HUES64 (cell line): ENCODE results near the gene ZNF408.

Experiments used
- H3K27ac ChIP-seq: 2 replicates; pipeline ENCODE4 v1.7.0; 2013; ENCODE audit warnings: low read depth, low read length, inconsistent platforms
- H3K27me3 ChIP-seq: 2 replicates; pipeline ENCODE4 v1.6.1; 2013; ENCODE audit warnings: mild to moderate bottlenecking, low read length; ENCODE audit not compliant: insufficient read depth
- H3K36me3 ChIP-seq: 2 replicates; pipeline ENCODE4 v1.6.1; 2013; ENCODE audit warnings: mild to moderate bottlenecking, low read length; ENCODE audit not compliant: insufficient read depth
- H3K4me1 ChIP-seq: 2 replicates; pipeline ENCODE4 v1.6.1; 2013; ENCODE audit warnings: mild to moderate bottlenecking, low read length, moderate library complexity; ENCODE audit not compliant: insufficient read depth
- H3K4me3 ChIP-seq: 2 replicates; pipeline ENCODE4 v1.5.1; 2013; ENCODE audit warnings: mild to moderate bottlenecking, low read length, moderate library complexity
- H3K9ac ChIP-seq: 2 replicates; pipeline ENCODE4 v1.6.1; 2013; ENCODE audit warnings: mild to moderate bottlenecking, low read depth, low read length
- H3K9me3 ChIP-seq: 2 replicates; pipeline ENCODE4 v1.6.1; 2013; ENCODE audit warnings: low read depth, low read length; ENCODE audit not compliant: insufficient read depth
- WGBS: fragments of 150-250, 120-280 bp; methylation state at CpG from one replicate; pipeline ENCODE4 v1.1.7; 2013; ENCODE audit warnings: missing lambda C conversion rate; 5-methylcytosine and 5-hydroxymethylcytosine counted together

The ZNF408 gene

DNA sequence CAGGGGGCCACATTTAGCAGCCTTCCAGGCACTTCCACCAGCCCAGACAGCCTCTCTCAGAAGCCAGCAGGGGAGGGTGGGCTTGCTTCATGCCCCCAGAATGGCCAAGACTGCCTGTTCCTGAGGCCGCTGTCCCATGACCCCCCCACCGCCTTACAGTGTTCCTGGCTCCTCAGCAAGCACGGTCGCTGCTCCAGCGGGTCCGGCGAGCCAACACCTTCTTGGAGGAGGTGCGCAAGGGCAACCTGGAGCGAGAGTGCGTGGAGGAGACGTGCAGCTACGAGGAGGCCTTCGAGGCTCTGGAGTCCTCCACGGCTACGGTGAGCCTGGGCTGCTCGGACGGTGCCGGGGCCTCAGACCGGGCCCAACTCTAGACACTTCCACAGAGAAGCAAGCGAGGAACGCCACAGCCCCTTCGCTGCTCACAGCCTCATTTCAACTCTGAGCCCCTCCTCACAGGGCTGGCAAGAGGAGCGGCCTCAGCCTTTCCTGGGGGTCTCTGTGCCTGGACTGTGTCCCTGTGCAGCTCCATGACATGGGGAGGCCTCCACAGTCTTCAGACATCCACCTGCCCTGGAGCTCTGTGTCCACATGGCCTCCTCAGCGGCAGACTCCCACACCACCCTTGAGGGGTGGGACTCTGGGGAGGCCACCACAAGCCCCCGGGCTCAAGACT is 18.9 kb downstream of the ZNF408 start:
- WGBS = 91% methylated on average over 25 of the region's 25 CpGs
- Histone ChIP-seq H3K9ac (no peak overlapping the region), H3K4me3 (no peak overlapping the region), H3K9me3 (no peaks in the 10 kb centered on the region), H3K27me3 (no peaks in the 10 kb centered on the region), H3K27ac (no peak overlapping the region), H3K4me1 (no peaks in the 10 kb centered on the region), H3K36me3 (no peaks in the 10 kb centered on the region)

DNA sequence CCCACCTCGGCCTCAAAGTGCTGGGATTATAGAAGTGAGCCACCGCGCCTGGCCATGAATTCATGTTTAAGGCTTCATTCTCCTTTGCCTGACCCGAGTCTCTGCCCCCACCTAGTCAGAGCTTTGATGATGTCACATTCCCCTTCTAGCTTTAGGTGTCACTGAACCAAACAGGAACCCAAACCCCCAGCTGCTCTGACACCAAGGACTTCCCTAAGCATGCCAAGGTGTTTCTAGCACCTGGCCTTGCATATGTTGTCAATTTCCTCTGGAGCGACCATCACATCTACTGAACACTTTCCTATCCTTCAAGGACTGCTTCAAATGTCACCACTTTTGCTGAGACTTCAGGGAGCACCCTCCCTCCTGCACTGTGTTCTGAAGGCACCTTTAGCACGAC is 20.5 kb downstream of the ZNF408 start:
- WGBS = 92% methylated on average over 6 of the region's 6 CpGs

DNA sequence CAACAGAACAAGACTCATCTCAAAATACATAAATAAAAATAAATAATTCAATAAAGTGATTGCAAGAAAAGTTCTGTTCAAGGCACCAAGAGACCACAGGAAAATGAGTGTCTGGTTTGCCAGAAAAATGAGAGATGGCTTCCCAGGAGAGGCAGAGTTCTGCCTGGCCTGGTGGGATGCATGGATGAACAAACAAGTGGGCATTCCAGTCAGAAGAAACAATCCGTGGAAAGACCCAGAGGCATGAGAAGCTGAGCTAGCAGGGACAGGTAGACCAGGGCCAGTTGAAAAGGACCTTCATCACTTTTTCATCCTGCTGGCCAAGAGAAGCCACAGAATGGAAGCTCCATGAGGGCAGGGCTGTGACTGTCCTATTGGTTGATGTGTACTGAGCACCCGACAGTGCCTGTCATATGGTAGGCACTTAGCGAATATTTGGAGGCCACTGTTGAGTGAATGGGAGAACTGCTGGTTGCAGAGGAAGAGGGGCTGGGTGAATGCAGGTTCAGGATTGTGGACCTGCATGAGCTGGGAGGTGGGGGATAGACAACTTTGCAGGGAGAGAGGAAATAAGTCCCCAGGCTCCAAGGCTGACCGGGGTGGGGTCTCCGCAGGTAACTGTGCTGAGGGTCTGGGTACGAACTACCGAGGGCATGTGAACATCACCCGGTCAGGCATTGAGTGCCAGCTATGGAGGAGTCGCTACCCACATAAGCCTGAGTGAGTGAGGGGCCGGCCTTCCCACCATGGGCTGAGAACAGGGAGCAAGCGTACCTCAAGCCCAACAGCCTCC is 21.9 kb downstream of the ZNF408 start:
- no peak overlapping the region for H3K4me3 ChIP-seq
- WGBS = 96% methylated on average over 11 of the region's 11 CpGs

More for the DNA sequence above, 20.5 kb downstream of the ZNF408 start:
- H3K9ac ChIP-seq = no peak overlapping the region
- H3K36me3 ChIP-seq = no peaks in the 10 kb centered on the region
- no peak overlapping the region for H3K4me3 ChIP-seq
- no peak overlapping the region for H3K27ac ChIP-seq
- no peaks in the 10 kb centered on the region for H3K27me3 ChIP-seq
- H3K4me1 ChIP-seq = no peaks in the 10 kb centered on the region
- H3K9me3 ChIP-seq = no peaks in the 10 kb centered on the region

GRCh38 chr11:46723359-46723680 is 22.5 kb downstream of the ZNF408 start:
- H3K9me3 ChIP-seq = no peaks in the 10 kb centered on the region
- no peaks in the 10 kb centered on the region for H3K36me3 ChIP-seq
- no peaks in the 10 kb centered on the region for H3K4me1 ChIP-seq
- no peak overlapping the region for H3K4me3 ChIP-seq
- 87% methylated on average over 8 of the region's 8 CpGs for WGBS
- H3K9ac ChIP-seq = no peak overlapping the region
- no peak overlapping the region for H3K27ac ChIP-seq
- H3K27me3 ChIP-seq = no peaks in the 10 kb centered on the region

More for the DNA sequence above, 21.9 kb downstream of the ZNF408 start:
- Histone ChIP-seq H3K27me3 (no peaks in the 10 kb centered on the region), H3K4me1 (no peaks in the 10 kb centered on the region), H3K9me3 (no peaks in the 10 kb centered on the region), H3K27ac (no peak overlapping the region), H3K9ac (no peak overlapping the region), H3K36me3 (no peaks in the 10 kb centered on the region)

GRCh38 chr11:46724088-46724487 is 23.3 kb downstream of the ZNF408 start:
- 72% methylated on average over 7 of the region's 8 CpGs for WGBS
- Histone ChIP-seq H3K27me3 (no peaks in the 10 kb centered on the region), H3K27ac (no peak overlapping the region), H3K4me3 (no peak overlapping the region), H3K4me1 (no peaks in the 10 kb centered on the region), H3K9me3 (no peaks in the 10 kb centered on the region), H3K9ac (no peak overlapping the region), H3K36me3 (no peaks in the 10 kb centered on the region)

DNA sequence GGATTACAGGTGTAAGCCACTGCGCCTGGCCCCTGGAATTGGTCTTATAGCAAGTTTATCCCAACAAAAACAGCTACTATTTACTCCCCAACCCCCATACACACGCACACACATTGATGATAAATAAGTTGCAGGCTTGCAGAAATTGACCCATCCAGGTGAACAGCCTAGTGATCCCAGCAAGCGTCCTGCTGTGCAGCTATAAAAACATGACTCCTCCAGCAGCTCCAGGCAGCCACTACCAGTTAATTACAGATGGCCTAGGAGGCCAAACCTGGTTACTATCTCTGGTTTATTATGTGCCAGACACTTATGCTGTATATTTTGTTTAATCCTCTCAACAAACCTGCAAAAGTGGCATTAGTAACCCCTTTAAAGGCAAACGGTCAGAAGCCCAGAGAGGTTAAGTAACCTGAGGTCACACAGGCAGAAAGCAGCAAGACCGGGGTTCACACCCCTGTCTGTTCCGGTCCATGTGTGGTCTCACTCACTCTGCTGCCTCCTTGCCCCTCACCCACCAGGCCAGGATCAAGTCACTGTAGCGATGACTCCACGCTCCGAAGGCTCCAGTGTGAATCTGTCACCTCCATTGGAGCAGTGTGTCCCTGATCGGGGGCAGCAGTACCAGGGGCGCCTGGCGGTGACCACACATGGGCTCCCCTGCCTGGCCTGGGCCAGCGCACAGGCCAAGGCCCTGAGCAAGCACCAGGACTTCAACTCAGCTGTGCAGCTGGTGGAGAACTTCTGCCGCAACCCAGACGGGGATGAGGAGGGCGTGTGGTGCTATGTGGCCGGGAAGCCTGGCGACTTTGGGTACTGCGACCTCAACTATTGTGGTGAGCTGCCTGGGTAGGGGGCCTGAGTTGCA is 24.7 kb downstream of the ZNF408 start:
- Histone ChIP-seq H3K9me3 (no peaks in the 10 kb centered on the region), H3K4me1 (no peaks in the 10 kb centered on the region), H3K9ac (no peak overlapping the region), H3K27me3 (no peaks in the 10 kb centered on the region), H3K36me3 (no peaks in the 10 kb centered on the region), H3K4me3 (no peak overlapping the region), H3K27ac (no peak overlapping the region)
- 94% methylated on average over 19 of the region's 19 CpGs for WGBS

- Histone ChIP-seq H3K9me3 (no peaks in the 10 kb centered on the region), H3K27ac (no peak overlapping the region), H3K9ac (no peak overlapping the region), H3K4me3 (no peak overlapping the region), H3K36me3 (no peaks in the 10 kb centered on the region), H3K27me3 (no peaks in the 10 kb centered on the region), H3K4me1 (no peaks in the 10 kb centered on the region)
- 95% methylated on average over 26 of the region's 26 CpGs for WGBS
Observed at GRCh38 chr11:46726206-46726862, 25.5 kb downstream of the ZNF408 start.

DNA sequence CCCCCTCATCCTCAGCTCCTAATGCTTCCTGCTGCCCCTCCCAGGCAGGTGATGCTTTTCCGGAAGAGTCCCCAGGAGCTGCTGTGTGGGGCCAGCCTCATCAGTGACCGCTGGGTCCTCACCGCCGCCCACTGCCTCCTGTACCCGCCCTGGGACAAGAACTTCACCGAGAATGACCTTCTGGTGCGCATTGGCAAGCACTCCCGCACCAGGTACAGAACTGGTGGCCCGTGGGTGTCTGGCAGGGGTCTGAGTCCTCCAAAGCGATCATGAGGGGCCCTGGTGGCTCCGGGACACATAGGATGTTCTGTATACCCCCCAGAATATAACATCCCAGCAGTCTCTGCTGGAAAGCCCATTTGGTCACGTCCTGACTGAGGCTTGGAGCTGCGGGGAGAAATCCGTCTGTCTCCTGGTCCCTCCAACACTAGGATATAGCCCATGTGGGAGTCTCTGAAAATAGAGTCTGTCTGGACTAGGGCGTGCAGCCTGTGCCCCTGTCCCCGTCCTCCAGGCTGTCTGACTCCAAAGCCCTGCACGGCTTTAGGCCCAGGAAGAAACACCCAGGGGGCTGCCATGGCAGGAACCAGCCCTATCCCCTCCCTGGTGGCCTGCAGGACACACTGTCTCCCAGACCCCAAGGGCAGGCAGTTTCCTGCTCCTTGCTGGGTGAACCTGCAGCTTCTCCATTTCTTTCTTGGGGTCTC is 27.3 kb downstream of the ZNF408 start:
- Histone ChIP-seq H3K27me3 (no peaks in the 10 kb centered on the region), H3K4me1 (no peaks in the 10 kb centered on the region)
- 96% methylated on average over 17 of the region's 17 CpGs for WGBS

DNA sequence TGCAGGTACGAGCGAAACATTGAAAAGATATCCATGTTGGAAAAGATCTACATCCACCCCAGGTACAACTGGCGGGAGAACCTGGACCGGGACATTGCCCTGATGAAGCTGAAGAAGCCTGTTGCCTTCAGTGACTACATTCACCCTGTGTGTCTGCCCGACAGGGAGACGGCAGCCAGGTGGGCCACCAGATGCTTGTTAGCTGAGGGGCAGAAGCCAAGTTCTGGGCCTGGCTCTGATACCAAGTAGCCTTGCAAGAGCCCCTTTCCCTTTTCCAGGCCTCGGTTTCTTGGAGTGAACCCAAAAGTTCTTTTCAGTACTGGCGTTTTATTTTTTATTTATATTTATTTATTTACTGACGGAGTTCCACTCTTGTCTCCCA is 27.8 kb downstream of the ZNF408 start:
- Histone ChIP-seq H3K27me3 (no peaks in the 10 kb centered on the region), H3K9me3 (no peaks in the 10 kb centered on the region), H3K27ac (no peak overlapping the region), H3K4me1 (no peaks in the 10 kb centered on the region), H3K4me3 (no peak overlapping the region), H3K9ac (no peak overlapping the region), H3K36me3 (no peaks in the 10 kb centered on the region)
- 97% methylated on average over 7 of the region's 9 CpGs for WGBS

More for the DNA sequence above, 27.3 kb downstream of the ZNF408 start:
- Histone ChIP-seq H3K27ac (no peak overlapping the region), H3K4me3 (no peak overlapping the region), H3K9me3 (no peaks in the 10 kb centered on the region), H3K9ac (no peak overlapping the region), H3K36me3 (no peaks in the 10 kb centered on the region)

DNA sequence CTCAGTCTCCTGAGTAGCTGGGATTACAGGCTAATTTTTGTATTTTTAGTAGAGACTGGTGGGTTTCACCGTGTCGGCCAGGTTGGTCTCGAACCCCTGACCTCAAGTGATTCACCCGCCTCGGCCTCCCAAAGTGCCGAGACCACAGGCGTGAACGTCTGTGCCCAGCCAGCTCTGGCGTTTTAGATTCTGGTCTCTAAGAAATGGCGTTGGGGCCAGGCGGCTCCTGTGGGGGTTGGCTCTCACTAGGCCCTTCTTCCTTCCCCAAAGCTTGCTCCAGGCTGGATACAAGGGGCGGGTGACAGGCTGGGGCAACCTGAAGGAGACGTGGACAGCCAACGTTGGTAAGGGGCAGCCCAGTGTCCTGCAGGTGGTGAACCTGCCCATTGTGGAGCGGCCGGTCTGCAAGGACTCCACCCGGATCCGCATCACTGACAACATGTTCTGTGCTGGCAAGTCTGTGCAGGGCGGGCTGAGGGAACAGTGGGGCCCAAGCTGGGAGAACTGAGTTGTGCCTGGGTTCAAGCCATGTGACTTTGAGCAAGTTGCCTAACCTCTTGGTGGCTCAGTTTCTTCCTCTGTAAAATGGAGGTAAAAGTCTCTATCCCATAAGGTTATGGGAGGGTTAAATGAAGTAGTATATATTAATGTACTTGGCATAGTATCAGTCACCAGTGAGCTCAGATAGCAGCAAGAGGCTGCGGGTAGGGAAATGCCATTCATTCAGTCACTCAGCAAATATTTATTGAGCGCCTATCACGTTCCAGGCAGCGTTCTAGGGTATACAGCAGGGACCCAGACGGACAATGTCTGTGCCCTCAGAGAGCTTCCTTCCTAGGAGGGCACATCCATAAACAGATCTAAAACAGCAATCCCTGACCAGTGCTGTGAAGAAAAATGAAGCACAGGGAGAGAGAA is 28.5 kb downstream of the ZNF408 start:
- H3K27me3 ChIP-seq = no peaks in the 10 kb centered on the region
- H3K9me3 ChIP-seq = no peaks in the 10 kb centered on the region
- 95% methylated on average over 24 of the region's 24 CpGs for WGBS
- no peak overlapping the region for H3K27ac ChIP-seq
- no peak overlapping the region for H3K4me3 ChIP-seq
- H3K4me1 ChIP-seq = no peaks in the 10 kb centered on the region
- no peaks in the 10 kb centered on the region for H3K36me3 ChIP-seq
- H3K9ac ChIP-seq = no peak overlapping the region
